Dedifferentiated amniotic fluid mesenchymal stem cell (primary cell): ENCODE measurements around the gene C5orf63.
A peak's percentile ranks its signal among the peaks of the same experiment; 100 is the strongest.
"Not testable (repeated sequence)": the region's sequence is repeated elsewhere in the genome, so short reads cannot be mapped to it uniquely, and the experiment has no call there.

Experiments
- DNase-seq: peaks from one replicate; pipeline ENCODE4 v3.0.0-alpha.2; 2016; ENCODE audit errors: extremely low spot score

C5orf63 gene

GRCh38 chr5:127008300-127008975 is 64.9 kb downstream of the C5orf63 start:
- no peak for DNase-seq

DNA sequence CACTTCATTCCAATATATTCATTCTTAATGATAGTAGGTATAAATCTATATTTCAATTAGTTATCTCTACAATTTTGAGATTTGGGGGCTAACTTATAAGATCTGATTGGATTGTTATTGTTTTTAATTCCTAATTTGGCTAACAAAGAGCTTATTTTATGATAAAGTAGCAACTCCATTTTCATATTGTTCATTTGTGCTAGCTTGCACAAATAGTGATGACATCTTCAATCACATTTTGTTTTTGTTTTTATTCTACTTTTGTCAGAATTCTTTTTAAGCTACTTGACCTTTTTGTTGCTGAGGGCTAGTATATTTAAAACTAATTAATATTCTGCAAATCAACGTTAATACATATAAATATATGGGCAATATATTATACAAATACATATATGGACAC is 65.8 kb downstream of the C5orf63 start:
- DNase-seq = no peak

DNA sequence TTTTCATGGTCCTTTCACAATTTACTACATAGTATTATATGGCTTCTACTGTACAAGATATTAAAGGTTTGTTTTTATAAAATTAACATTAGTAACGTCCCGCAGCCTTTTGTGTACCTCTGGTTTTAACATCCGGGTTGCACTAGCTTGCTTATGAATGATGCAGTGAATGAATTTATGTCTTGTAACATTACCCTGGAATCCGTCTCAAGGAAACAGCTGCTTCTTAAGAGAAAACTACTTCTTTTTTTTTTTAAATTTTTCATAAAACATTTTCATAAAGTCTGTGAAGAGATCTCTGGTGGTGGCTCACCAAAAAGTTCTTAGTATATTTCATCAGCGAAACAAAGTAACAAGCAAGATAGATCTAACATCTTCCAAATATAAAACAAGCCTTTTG is 66.6 kb downstream of the C5orf63 start:
- DNase-seq = no peak

GRCh38 chr5:127005282-127005681 is 68.0 kb downstream of the C5orf63 start:
- DNase-seq = not testable (repeated sequence)

GRCh38 chr5:127004721-127005120 is 68.6 kb downstream of the C5orf63 start:
- DNase-seq = no peak

DNA sequence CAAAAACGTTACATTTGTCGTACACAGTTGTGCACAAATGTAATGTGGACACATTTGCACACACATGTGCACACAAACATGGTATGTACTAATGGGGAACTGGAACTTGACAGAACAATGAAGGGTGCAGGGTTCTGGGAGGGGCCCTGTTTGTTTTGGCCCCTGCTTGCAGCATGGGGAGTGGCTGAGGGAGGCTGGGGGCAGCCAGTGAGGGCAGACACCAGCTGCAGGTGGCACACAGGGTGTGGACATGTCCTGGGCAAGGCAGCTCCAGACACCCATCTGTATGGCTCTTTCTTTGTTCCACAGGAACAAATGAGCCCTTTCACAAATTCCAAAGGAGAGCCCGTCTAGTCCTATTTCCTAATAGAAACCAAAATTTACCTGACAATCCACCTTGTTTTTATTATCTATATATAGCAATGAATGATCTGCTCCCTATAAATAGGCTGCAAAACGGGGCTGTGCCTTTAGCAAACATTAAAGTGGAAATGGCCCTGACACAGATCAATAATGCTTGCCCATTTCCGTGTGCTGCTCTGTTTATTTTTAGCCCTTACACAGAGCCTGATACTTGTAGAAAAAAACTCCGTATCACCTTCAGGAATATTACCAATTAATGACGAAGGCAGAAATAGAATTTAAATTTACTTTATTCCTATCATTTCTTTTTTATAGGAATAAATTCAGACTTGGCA is 69.4 kb downstream of the C5orf63 start:
- DNase-seq = no peak

- DNase-seq = peak; percentile 31
These were observed 70.9 kb downstream of the C5orf63 start for GRCh38 chr5:127002390-127002789.

DNA sequence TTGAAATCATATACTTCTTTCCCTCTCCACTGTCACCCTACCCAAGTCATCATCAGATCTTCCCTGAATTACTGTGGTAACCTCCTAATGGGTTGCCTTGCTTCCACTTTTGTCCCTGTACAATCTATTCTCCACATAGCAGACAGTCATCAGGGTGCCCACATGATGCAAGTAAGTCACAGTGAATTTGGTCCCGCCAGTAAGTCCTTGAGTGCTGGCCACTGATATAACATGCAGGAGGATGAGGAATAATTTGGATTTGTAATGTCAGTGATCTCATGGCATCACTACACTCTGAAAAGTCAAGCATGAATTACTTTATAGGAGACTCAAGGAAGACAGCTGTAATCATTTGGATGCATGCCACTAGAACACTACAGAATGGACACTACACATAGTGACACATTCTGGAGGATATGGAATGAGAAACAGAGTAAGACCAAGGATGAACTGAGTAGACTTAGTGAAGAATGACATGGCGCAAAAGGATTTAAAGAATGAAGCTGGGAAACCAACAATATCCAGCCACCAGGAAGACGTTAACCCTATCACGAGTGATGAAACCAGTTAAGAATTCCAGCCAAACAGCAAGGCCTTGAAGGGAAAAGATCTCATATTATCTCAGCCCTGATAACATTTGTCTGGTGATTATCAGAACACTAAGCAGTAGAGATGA is 71.5 kb downstream of the C5orf63 start:
- peak; percentile 81 for DNase-seq
